HG03108 (cell line): Measurements from ENCODE around the gene LRRC27.

ENCODE experiments used
- ATAC-seq: cut with Tn5 transposase; IDR thresholded peaks from one replicate; pipeline ENCODE4 v1.9.1; 2021; ENCODE audit warnings: moderate library complexity; ENCODE audit not compliant: unreplicated experiment

Gene LRRC27

DNA sequence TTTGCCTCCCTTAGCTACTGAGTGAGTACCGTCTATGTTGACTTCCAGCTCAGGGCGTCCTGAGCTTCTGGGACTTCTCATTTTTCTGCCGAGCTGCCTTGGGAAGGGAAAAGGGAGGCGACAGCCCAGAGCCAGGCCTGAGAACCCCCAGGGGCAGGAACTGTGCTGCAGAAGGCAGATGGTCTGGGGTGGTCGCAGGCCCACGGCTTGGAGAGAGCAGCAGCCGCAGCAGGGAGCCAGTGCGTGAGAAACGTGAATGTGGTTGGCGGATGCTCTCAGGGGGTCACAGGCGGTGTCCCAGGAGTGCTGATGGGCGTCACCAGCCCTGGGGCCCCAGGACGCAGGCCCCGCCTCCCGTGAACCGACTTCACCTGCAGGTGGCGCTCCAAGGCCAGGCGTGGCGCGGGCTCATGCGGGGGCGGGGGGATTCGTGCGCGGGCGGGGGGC, 55.8 kb downstream of the LRRC27 start:
- peak; percentile 72 for ATAC-seq

DNA sequence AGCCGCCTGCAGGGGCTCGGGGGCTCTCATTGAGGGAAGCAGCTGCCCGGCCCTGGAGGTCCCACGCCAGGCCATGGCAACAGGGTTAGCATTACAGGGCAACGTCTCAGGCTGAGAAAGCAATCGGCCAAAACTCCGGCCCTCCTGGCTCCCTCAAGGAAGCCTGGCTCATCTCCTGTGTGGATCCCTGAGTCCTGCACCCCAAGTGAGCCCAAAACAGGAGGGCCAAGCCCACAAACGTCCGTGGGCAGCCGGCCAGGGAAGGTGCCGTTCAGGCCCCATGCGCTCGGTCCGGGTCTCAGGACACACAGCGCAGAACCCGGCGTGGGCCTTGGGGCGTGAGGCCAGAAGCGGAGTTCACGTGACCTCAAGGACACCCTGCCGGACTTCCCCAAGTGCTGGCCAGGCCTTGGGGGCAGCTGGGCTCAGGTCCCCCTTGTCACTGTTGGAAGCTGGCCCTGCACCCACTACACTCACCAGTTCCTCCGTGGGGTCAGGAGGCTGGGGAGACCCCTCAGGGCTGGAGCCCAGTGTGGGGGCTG, 57.0 kb downstream of the LRRC27 start:
- ATAC-seq = no peak

DNA sequence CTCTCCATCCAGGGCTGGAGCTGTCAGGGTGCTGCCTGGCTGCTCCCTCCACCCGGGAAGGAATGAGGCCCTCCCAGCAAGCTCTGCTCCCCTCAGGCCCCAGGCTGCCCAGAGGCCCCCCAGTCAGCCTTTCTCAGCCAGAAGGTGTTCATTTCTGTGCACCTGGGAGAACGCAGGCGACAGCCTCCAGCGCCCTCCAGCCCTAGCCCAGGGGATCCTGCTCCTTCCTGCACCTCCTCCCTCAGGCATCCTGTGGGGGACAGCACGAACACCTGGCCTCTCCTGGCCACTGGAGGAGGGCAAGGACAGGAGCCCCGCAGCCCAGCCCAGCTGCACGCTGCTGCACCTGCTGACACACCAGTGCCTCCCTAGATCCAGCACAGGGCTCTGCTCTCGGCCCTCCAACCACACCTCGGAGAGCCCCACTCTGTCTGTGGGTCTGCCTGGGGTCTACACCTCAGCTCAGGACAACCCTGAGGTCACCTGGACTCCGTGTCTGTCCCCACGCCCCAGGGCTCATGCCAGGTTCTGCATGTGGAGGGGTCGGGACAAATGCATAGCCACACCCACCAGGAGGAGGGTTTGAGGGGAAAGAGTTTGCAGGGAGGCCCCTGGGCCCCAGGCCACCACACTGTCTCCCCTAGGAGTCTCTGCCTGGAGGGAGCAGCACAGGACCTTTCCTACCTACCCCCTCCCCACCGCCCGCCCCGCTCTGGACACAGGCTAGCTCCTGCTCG, 57.6 kb downstream of the LRRC27 start:
- no peak for ATAC-seq

DNA sequence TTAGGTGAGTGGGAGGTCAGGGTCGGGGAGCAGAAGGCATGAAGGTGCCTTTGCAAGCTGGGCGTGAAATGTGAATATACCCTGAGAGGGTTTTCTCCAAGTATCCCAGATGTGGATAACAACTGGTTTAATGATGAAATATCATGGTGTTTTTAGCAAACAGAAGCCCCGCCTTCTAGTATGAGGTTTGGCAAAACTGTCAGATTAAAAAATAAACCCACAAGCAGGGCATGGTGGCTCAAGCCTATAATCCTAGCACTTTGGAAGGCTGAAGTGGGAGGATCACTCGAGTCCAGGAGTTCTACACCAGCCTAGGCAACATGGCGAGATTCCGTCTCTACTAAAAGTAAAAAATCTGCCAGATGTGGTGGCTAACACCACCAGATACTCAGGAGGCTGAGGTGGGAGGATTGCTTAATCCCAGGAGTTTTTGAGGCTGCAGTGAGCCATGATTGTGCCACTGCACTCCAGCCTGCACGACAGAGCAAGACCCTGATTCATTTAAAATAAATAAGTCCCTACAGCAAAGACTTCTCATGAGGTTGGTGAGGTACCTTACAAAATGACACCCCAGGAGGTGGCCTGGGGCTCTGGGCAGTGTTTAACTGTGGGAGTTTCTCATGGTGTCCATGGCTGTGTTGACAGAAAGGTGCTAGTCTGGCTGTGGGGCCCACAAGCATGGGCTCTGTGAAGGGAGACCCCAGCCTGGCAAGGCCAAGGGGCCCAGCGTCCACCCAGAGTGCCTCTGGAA, 58.4 kb downstream of the LRRC27 start:
- no peak for ATAC-seq

DNA sequence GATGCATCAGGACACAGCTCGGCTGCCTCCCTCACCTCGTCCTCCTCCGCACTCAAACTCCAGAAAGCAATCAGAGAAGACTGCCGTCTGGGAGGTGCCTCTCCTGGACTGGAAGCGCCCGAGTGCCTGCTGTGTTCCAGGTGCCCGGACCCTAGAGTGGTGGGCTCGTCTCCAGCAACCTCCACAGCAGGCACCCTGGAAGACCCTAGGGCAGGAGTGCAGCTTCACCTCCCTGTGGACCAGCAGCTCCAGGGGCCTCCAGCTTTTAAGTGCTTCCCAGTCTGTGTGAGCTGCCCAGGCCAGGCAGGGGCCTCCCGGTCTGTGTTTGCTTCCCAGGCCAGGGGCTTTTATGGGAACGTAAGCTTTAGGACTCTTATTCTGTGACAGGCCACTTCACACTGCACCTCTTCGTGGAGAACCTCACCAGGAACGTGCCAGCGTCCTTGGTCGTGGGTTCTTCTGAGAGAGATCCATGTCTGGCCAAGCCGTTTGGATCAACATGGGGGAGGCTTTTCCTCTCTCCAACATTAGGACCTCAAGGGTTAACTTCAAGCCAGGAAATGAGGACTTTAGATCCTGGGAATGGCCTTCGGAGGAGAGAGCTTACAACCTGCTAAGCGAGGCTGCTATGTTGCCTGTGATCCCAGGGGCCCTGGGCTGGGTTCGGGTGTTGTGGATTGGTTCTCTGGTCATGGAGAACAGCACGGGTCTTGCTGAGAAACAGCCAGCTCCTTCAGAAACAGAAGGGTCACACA, 59.1 kb downstream of the LRRC27 start:
- ATAC-seq = no peak

DNA sequence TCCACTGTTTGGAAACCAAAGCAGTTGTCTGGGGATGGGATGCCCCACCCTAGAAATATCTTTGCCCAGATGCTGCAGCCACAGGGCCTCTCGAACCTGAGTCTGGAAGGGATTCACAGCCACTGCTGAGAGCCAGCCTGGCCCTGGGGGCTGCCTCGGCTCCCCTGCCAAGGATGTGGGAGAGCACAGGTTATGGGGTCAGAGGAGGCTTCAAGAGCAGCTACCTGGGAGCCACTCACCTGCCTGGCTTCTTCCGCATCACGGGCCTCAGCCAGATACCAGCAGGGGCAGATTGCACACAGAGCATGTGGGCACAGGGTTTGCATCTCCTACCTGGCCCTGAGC, 59.7 kb downstream of the LRRC27 start:
- no peak for ATAC-seq

DNA sequence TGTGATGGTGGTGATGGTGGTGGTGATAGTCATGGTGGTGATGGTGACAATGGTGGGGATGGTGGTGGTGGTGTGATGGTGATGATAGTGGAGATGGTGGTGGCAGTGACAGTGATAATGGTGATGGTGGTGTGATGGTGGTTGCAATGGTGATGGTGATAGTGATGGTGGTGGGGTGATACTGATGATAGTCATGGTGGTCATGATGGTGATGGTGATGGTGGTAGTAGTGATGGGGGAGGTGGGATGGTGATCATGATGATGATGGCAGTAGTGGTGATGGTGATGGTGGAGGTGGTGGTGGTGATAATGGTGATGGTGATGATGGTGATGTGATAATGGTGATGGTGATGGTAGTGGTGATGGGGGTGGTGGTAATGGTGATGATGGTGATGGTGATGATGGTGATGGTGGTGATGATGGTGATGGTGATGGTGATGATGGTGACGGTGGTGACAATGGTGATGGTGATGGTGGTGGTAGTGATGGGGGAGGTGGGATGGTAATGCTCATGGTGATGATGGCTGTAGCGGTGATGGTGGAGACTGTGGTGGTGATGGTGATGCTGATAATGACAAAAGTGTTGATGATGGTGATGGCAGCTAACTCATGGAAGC, 60.3 kb downstream of the LRRC27 start:
- no peak for ATAC-seq

DNA sequence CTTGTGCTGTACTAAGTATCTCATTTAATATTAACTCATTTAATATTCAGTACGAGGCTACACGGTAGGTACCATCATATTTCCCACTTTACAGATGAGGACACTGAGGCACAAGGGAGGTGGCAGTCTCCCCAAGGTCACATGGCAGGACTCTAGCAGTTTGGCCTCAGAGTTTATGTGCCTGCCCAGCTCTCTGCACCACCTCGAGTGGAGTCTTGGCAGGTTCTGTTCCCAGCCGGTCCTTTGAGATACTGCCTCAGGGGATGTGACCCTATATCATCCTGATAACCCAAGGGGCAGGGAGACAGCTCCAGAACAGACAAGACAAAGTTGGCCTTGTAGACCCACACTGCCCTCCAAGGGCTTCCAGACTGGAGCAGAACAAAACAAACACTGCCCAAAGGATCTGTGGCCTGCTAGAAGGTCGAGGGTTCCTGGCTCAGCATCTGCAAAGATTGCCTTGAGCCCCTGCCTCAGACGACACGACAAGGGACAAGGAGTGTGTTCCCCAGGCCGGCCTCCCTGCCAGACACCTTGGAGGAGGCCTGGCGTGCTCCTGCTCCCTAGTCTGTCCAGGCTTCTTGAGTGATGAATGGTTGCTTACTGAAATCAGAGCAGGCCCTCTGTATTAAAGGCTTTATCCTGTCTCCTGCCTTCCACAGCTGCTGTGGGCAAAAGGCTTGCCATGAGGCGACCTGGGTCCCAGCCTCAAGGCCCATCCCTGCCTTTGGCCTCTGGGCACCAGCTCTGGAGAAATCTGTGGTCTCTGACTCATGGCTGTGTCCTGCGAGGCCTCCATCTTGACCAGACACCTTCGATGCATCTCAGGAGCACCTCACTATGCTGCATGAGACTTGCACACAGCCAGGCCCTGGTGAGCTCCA, 61.1 kb downstream of the LRRC27 start:
- no peak for ATAC-seq

DNA sequence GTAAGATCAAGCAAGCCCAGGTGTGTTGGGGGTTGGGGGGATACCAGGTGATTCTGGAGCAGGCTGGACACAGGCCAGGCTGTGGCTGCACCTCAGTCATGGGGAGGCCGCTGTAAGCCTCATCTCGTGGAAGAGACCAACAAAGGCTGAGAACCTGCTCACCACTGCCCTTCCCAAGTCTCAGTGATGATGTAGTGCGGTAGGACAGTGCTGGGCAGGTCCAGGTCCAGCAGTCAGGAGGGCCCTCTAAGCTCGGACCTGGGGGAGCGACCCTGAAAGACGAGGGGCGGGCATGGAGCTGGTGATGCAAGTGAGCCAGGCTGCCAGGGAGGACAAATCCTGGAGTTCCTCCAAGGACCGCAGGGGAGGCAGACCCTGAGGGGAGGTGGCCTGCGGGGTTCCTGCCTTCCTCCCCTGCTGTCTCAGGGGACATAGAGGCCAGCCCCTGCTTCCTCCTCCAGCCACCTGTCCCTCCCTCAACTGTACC, 61.7 kb downstream of the LRRC27 start:
- ATAC-seq = no peak

DNA sequence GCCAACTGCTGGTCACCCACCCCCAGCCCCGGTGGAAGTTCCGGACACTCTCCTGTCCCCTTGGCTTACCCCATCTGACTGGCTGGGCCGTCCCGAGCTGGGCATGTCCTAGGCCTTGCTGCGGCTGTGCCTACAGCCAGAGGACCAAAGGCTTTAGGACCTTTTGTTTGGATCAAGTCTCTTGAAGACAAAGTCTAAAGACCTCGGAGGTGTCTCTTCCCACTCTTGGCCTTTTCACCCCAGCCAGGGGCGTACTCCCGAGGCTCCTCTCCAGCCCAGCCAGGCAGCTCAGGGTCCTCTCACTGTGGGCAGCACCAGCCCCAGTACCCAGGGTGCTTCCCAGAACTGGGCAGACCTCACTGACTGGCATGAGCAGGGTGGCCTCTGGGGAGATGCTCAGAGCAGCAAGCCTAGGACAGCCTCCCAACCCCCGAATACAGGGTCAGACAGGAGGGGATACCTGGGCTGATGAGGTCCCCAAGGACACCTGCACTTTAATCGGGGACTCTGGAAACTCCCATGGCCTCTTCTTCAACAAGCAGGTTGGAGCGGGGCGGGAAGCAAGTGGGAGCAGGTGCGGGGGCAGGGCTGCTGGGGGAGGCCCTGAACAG, 62.3 kb downstream of the LRRC27 start:
- no peak for ATAC-seq

DNA sequence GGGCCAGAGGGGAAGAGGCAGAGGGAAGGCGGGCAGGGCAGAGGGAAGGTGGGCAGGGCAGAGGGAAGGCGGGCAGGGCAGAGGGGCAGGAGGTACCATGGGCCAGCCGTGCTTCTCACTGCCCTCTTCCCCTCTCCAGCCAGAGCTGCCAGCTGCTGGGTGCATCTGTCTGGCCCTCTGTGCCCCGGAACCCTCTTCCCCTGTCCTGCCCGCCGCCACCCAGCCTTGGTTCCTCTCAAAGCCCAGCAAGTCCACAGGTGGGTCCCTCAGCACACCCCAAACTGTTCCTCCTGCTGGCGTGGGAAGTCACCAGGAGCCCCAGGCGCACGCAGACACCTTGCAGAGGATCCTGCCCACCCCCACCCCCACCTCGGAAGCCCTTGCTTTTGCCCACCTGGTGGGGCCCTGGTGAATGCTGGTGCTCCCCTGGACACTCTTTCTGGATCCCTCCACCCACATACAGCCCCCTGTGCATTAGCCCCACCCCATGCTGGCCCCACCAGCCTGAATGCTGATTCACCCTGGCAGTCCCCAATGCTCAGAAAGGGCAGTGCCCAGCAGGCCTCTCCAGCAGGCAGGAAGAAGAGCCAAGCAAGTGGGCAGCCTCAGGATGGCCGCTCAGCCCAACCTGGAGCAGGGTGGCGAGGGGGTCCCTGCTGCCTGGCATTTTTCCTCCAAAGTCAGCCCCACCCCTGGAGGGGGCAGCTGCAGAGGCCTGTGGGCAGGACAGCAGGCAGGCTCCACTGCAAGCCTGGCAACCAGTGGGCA, 63.1 kb downstream of the LRRC27 start:
- ATAC-seq = no peak

DNA sequence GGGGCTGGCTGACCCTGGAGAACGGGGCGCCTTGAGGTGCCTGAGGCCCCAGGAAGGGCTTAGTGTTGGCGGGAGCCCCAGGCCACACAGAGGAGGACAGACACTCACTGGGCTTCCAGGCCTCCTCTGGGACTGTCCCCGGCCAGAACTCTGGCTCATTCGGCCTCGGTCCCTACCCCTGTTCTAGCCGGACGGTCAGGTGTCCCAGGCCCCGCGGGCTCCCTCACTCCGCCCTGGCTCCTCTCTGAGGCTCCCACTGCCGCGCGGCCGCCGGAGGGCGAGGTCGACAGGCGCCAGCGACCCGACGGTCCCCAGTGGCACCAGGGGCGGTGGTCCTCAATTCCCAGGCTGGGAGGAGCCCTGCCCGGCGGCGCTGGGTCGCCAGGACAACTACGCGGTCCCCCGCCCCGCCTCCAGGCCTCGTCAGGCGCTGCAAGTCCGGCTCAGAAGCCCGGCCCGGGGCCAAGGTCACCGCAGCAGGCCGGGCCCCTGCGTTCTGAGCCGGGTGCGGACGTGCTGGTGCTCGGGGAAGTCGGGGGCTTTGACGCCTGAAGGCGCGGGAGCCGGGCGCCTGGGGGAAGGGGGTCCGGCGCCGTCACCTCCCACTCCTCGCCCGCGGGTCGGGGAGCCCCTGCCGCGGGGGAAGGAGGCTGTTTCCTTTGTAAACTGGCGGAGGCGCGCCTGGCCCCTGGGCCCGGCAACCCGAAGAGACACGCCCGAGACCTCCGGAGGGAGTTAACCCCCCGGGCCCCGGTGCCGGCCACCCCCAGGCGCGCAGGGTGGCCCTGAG, 63.9 kb downstream of the LRRC27 start:
- peak; percentile 12 for ATAC-seq

DNA sequence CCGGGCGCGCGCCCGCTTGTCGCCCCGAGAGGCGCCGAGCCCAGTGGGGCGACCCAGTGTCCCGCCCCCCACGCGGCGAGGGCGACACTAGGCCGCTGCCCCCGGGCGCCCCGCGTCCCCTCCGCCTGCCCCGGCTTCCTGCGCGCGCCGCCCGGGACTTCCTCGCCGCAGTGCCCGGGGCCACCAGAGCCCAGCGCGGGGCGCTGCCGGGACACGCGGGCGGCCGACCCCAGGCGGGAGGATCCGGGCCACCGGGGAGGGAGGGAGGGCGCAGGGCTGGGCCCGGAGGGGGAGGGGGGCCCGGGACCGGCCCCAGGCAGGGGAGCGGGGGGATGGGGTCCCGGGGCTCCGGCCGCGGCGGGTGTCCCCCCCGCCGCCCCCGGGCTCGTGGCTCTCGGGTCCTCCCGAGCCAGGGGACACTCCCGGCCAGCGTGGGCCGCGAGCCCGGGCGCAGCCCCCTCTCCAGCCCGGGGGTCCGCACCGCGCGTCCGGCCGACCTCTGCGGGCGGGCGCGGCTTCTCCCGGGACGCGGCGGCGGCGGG, 64.6 kb downstream of the LRRC27 start:
- peak; percentile 35 for ATAC-seq

DNA sequence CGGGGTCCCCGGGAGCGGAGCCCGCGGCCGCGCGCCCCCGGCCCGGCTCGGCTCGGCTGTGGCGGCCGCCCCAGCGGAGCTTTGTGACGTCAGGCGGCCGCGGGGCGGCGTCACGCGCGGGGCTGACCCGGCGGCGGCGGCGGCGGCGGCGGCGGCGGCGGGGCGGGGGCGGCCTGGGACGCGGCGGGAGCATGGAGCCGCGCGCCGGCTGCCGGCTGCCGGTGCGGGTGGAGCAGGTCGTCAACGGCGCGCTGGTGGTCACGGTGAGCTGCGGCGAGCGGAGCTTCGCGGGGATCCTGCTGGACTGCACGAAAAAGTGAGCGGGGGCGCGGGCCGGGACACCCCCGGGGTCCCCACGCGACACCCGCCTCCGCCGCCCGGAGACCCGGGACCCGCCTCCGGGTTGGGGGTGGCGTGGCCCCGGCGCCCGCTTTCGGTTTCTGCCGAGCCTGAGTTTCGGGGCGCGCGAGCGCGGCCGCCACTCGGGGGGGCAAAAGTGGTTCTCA, 65.1 kb downstream of the LRRC27 start, which contains the start of gene PWWP2B:
TSS of gene PWWP2B (plus strand) at position 165 of the 506 bp plus-strand sequence. CDS start at position 192, 27 bp downstream.
- ATAC-seq = peak; percentile 36

DNA sequence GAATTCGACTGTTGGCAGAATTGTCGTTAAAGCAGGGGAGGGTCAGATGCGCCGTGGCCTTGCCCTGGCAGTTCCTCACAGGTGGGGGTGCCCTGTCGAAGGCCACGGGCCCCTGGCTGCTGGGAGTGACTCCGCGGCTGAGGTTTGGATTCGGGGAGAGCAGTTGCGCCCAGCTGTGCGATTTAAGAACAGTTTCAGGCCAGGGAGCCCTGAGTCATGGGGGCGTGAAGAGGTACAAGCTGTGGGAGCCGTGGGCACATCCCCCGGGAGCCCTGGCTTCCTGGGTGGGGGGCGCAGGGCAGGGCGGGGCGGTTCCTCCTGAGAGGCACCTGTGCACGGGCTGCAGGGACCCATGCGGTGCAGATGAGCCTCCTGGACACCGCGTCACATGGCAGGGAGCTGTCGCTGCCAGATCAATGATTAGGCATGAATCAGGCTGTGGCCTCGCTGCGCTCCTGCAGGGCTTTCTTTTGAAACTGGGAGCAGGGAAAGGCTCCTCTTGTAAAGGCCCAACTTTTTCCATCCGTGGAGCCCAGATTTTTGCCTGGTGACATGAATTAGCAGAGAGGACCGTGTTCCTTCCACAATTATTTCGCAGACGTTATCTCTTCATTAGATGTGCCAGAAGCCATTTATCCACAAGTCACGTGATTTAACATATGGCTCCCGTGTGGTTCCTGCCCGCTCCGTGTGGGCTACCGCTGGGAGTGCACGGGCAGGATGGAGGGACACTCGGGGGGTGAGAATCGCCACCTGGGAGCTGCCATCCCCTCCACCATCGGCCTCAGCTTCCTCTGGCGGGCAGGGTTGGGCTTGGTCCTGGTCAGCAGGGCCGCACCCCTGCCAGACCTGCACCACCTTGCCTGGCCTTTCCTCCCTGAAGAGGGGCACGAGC, 65.9 kb downstream of the LRRC27 start:
- ATAC-seq = no peak

DNA sequence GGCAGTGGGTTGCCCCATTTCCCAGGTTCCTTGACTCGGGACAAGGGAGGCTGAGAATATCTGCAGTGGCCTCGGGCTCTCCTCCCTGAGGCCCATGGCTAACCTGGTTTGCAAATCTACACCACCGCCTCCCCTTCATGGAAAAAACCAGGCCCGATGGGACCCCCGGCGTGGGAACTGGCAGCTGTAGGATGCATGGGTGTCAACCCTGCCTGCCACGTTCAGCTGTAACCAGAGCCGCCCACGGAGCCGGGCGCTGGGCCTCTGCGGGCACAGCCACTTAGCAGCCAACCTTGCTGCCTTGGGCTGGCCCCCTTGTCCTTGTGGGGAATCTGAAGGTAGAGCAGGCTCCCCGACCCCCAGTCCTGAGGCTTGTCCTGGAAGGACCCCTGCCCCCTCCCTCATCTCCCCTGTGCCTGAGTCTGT, 66.6 kb downstream of the LRRC27 start:
- no peak for ATAC-seq
